Measurements from ENCODE around the gene USP22. TPM values are rescaled to one million over a fixed set of nuclear protein-coding genes. Genes with fewer than 3 reads are reported as not detected.

Gene USP22
- total and polyA plus RNA-seq, 2 donors (not counting 1 experiment from before 2014, with no cell fraction given): 235 TPM

- Histone ChIP-seq H3K79me2 (ENCODE audit: control insufficient read depth, insufficient read depth, low read length) (no peaks in the 10 kb centered on the region), H3K4me1 (ENCODE audit: control insufficient read depth, extremely low read depth, insufficient read depth, low read length) (no peaks in the 10 kb centered on the region), H3K9ac (ENCODE audit: insufficient read depth, low read length) (no peak overlapping the region), H3K4me2 (ENCODE audit: extremely low read depth, insufficient read depth, low read length) (no peak overlapping the region), H4K20me1 (ENCODE audit: control insufficient read depth, extremely low read depth, insufficient read depth, low read length) (no peaks in the 10 kb centered on the region), H3K27me3 (ENCODE audit: control insufficient read depth, insufficient read depth, low read length) (peaks cover 5% of the 10 kb centered on the region), H2AFZ (ENCODE audit: low read length) (no peak overlapping the region), H3K9me3 (ENCODE audit: control insufficient read depth, insufficient read depth, low read depth, low read length) (no peaks in the 10 kb centered on the region), H3K27ac (ENCODE audit: insufficient read depth, low read length) (no peak overlapping the region), H3K4me3 (replicated peaks in 1 of 4; ENCODE audit: control extremely low read depth in 1 of 4, insufficient read depth in 1 of 4, low read depth in 3 of 4, low read length in 4 of 4) (no peak overlapping the region), H3K36me3 (ENCODE audit: control insufficient read depth, insufficient read depth, low read length) (no peaks in the 10 kb centered on the region)
- TF ChIP-seq, protein P1, sequence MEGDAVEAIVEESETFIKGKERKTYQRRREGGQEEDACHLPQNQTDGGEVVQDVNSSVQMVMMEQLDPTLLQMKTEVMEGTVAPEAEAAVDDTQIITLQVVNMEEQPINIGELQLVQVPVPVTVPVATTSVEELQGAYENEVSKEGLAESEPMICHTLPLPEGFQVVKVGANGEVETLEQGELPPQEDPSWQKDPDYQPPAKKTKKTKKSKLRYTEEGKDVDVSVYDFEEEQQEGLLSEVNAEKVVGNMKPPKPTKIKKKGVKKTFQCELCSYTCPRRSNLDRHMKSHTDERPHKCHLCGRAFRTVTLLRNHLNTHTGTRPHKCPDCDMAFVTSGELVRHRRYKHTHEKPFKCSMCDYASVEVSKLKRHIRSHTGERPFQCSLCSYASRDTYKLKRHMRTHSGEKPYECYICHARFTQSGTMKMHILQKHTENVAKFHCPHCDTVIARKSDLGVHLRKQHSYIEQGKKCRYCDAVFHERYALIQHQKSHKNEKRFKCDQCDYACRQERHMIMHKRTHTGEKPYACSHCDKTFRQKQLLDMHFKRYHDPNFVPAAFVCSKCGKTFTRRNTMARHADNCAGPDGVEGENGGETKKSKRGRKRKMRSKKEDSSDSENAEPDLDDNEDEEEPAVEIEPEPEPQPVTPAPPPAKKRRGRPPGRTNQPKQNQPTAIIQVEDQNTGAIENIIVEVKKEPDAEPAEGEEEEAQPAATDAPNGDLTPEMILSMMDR (conservative IDR thresholded peaks at IDR 0.05 in 1 of 2, IDR thresholded peaks at IDR 0.05 in 1 of 2; ENCODE audit: low read depth in 1 of 2, low read length in 2 of 2): no peak
- TF ChIP-seq EZH2 (IDR thresholded peaks at IDR 0.05; ENCODE audit: low read length, missing control alignments): no peak
- DNase-seq (ENCODE audit: low read depth in 2 of 2): no peak
Observed at GRCh38 chr17:21077281-21077680, 34.5 kb upstream of the USP22 start.

DNA sequence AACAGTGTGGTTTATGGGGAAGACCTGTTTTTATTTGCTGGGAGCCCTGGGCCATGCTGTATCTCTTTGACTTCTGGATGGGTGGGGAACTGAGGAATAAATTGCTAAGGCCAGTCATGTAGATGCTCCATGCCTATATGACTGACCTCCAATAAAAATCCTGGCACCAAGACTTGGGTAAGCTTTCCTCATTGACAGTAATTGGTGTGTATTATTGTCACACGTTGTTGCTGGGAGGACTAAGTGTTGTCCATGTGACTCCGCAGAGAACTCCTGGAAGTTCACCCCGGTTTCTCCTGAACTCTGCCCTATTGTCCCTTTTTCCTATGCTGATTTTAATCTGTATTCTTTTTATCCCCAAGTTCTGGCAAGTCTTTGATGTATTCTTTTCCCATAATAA is 33.4 kb upstream of the USP22 start:
- Histone ChIP-seq H3K4me2 (ENCODE audit: extremely low read depth, insufficient read depth, low read length) (no peak overlapping the region), H3K36me3 (ENCODE audit: control insufficient read depth, insufficient read depth, low read length) (no peaks in the 10 kb centered on the region), H3K27me3 (ENCODE audit: control insufficient read depth, insufficient read depth, low read length) (peaks cover 5% of the 10 kb centered on the region), H3K4me3 (replicated peaks in 1 of 4; ENCODE audit: control extremely low read depth in 1 of 4, insufficient read depth in 1 of 4, low read depth in 3 of 4, low read length in 4 of 4) (no peak overlapping the region), H3K9me3 (ENCODE audit: control insufficient read depth, insufficient read depth, low read depth, low read length) (no peaks in the 10 kb centered on the region), H3K4me1 (ENCODE audit: control insufficient read depth, extremely low read depth, insufficient read depth, low read length) (no peaks in the 10 kb centered on the region), H3K9ac (ENCODE audit: insufficient read depth, low read length) (no peak overlapping the region), H3K79me2 (ENCODE audit: control insufficient read depth, insufficient read depth, low read length) (no peaks in the 10 kb centered on the region), H3K27ac (ENCODE audit: insufficient read depth, low read length) (no peak overlapping the region), H2AFZ (ENCODE audit: low read length) (no peak overlapping the region), H4K20me1 (ENCODE audit: control insufficient read depth, extremely low read depth, insufficient read depth, low read length) (no peaks in the 10 kb centered on the region)
- TF ChIP-seq, protein P1 (conservative IDR thresholded peaks at IDR 0.05 in 1 of 2, IDR thresholded peaks at IDR 0.05 in 1 of 2; ENCODE audit: low read depth in 1 of 2, low read length in 2 of 2): no peak
- TF ChIP-seq EZH2 (IDR thresholded peaks at IDR 0.05; ENCODE audit: low read length, missing control alignments): no peak
- DNase-seq (ENCODE audit: low read depth in 2 of 2): no peak

DNA sequence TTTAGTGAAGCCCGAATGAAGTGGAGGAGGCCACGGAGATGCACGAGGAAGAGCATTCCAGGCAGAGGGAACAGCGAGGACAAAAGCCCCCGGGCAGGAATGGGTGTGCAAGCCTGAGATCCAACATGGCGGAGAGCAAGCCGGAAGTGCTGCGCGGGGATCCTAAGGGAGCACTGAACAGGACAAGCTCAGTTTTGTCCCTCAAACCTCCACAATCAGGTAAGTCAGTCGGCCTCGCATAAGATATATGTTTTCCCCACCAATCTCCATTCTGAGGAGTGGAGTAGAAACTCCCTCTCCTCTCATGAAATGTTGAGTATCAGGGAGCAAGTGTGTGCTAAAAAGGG is 32.9 kb upstream of the USP22 start:
- H3K9ac ChIP-seq (ENCODE audit: insufficient read depth, low read length): no peak overlapping the region
- H2AFZ ChIP-seq (ENCODE audit: low read length): no peak overlapping the region
- no peak overlapping the region for H3K27ac ChIP-seq (ENCODE audit: insufficient read depth, low read length)
- H3K36me3 ChIP-seq (ENCODE audit: control insufficient read depth, insufficient read depth, low read length): no peaks in the 10 kb centered on the region
- H3K4me2 ChIP-seq (ENCODE audit: extremely low read depth, insufficient read depth, low read length): no peak overlapping the region
- H3K9me3 ChIP-seq (ENCODE audit: control insufficient read depth, insufficient read depth, low read depth, low read length): no peaks in the 10 kb centered on the region
- H3K4me3 ChIP-seq (replicated peaks in 1 of 4; ENCODE audit: control extremely low read depth in 1 of 4, insufficient read depth in 1 of 4, low read depth in 3 of 4, low read length in 4 of 4): no peak overlapping the region
- H3K4me1 ChIP-seq (ENCODE audit: control insufficient read depth, extremely low read depth, insufficient read depth, low read length): no peaks in the 10 kb centered on the region
- H3K79me2 ChIP-seq (ENCODE audit: control insufficient read depth, insufficient read depth, low read length): no peaks in the 10 kb centered on the region
- peaks cover 5% of the 10 kb centered on the region for H3K27me3 ChIP-seq (ENCODE audit: control insufficient read depth, insufficient read depth, low read length)
- no peak for DNase-seq (ENCODE audit: low read depth in 2 of 2)
- TF ChIP-seq, protein P1 (conservative IDR thresholded peaks at IDR 0.05 in 1 of 2, IDR thresholded peaks at IDR 0.05 in 1 of 2; ENCODE audit: low read depth in 1 of 2, low read length in 2 of 2): no peak
- TF ChIP-seq EZH2 (IDR thresholded peaks at IDR 0.05; ENCODE audit: low read length, missing control alignments): no peak
- H4K20me1 ChIP-seq (ENCODE audit: control insufficient read depth, extremely low read depth, insufficient read depth, low read length): no peaks in the 10 kb centered on the region
